Hepatocyte (in vitro differentiated cells): ENCODE data around the gene MACROD2.

Source experiments
- EZH2 ChIP-seq: fragments of 200-600 bp; sonication (generic); IDR thresholded peaks from 2 replicates; pipeline ENCODE4 v1.6.1; 2016; ENCODE audit warnings: antibody characterized with exemption, mild to moderate bottlenecking, borderline replicate concordance
- TF ChIP-seq, protein P1 (sequence below): fragments of 200-600 bp; sonication (generic); IDR thresholded peaks from 2 replicates; pipeline ENCODE4 v1.5.1; 2016; ENCODE audit warnings: antibody characterized with exemption, mild to moderate bottlenecking; ENCODE audit not compliant: poor library complexity

DNA sequence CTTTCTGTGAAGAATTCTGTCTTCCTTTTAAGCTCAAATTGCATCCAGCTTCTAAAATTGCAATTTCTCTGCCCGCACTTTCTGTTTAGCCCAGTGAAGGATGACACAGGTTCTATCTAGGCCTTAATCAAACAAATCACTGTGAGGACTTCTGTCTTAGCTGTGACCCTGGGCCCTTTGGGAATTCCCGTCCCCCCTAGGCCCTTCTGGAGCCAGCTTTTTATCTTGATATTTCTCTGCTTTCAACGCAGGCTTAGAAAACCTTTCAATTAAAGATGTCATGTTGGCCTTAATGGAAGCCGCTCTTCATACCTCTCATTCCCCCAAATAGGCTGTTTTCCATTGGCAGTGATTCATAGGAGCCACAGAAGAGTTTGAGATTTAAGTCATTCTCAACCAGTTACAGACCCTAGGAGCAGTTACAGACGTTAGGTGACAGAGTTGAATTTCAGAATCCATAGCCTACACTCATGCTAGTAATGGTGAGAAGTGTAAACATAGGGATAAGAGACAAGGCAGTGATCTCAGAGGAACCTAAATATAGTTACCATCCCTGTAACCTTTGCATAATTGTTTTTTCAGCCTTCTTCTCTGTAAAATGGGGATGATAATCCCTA is 416.9 kb downstream of the MACROD2 start:
- no peak for TF ChIP-seq EZH2
- TF ChIP-seq, protein P1, sequence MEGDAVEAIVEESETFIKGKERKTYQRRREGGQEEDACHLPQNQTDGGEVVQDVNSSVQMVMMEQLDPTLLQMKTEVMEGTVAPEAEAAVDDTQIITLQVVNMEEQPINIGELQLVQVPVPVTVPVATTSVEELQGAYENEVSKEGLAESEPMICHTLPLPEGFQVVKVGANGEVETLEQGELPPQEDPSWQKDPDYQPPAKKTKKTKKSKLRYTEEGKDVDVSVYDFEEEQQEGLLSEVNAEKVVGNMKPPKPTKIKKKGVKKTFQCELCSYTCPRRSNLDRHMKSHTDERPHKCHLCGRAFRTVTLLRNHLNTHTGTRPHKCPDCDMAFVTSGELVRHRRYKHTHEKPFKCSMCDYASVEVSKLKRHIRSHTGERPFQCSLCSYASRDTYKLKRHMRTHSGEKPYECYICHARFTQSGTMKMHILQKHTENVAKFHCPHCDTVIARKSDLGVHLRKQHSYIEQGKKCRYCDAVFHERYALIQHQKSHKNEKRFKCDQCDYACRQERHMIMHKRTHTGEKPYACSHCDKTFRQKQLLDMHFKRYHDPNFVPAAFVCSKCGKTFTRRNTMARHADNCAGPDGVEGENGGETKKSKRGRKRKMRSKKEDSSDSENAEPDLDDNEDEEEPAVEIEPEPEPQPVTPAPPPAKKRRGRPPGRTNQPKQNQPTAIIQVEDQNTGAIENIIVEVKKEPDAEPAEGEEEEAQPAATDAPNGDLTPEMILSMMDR: no peak
